DMS153 treated with DMSO at 0.1 percent for 48 hours (cell line): ENCODE results near the gene MUS81.
"Not testable (repeated sequence)": the region's sequence is repeated elsewhere in the genome, so short reads cannot be mapped to it uniquely, and the experiment has no call there.

Experiments
- DNase-seq: peaks from one replicate; lab custom pipeline; 2025; ENCODE audit not compliant: unreplicated experiment; lab: John Stamatoyannopoulos, UW

The MUS81 gene

GRCh38 chr11:65847746-65848145 lies 12.5 kb upstream of the MUS81 start:
- no peak for DNase-seq

GRCh38 chr11:65848693-65849092 lies 11.5 kb upstream of the MUS81 start:
- DNase-seq = not testable (repeated sequence)

GRCh38 chr11:65849366-65849765 lies 10.9 kb upstream of the MUS81 start:
- no peak for DNase-seq

GRCh38 chr11:65849771-65850216 lies 10.4 kb upstream of the MUS81 start:
- no peak for DNase-seq

GRCh38 chr11:65850217-65851082 lies 9.8 kb upstream of the MUS81 start:
- no peak for DNase-seq

- DNase-seq = no peak
Measured at GRCh38 chr11:65851083-65851579, 9.1 kb upstream of the MUS81 start.

- no peak for DNase-seq
Measured at GRCh38 chr11:65851811-65852507, 8.3 kb upstream of the MUS81 start.

GRCh38 chr11:65852508-65853245 lies 7.6 kb upstream of the MUS81 start:
- DNase-seq = no peak

GRCh38 chr11:65853246-65853979 lies 6.8 kb upstream of the MUS81 start:
- DNase-seq = no peak

- DNase-seq = no peak
Measured at GRCh38 chr11:65854161-65854592, 6.1 kb upstream of the MUS81 start.

GRCh38 chr11:65854852-65855837 lies 5.1 kb upstream of the MUS81 start:
- DNase-seq = no peak

GRCh38 chr11:65855927-65856363 lies 4.3 kb upstream of the MUS81 start:
- DNase-seq = no peak

- peak; percentile 22 for DNase-seq
Measured at GRCh38 chr11:65856689-65857499, 3.3 kb upstream of the MUS81 start.

GRCh38 chr11:65857500-65857852 lies 2.8 kb upstream of the MUS81 start:
- DNase-seq = no peak

- DNase-seq = peak; percentile 97
Measured at GRCh38 chr11:65857853-65858680, 2.2 kb upstream of the MUS81 start, which contains the start of gene CFL1. Gene CFL1, minus strand, starts transcription at chr11:65858180. Its CDS starts 81 bp downstream, at chr11:65858099.

GRCh38 chr11:65858681-65859087 lies 1.5 kb upstream of the MUS81 start:
- no peak for DNase-seq

- peak; percentile 87 for DNase-seq
Measured at GRCh38 chr11:65859095-65859811, 980 bp upstream of the MUS81 start.
